ENCODE measurements around the gene PTPDC1.
A peak's percentile ranks its signal among the peaks of the same experiment; 100 is the strongest.
"Not testable (repeated sequence)": the region's sequence is repeated elsewhere in the genome, so short reads cannot be mapped to it uniquely, and the experiment has no call there.

The PTPDC1 gene

GRCh38 chr9:94094219-94095145 is 10.2 kb downstream of the PTPDC1 start:
- DNase-seq (ENCODE audit: low read depth, low spot score), result not testable (repeated sequence)

GRCh38 chr9:94096819-94097577 is 12.7 kb downstream of the PTPDC1 start:
- no peak for DNase-seq (ENCODE audit: low read depth, low spot score)

- DNase-seq (ENCODE audit: low read depth, low spot score), result no peak
Measured at GRCh38 chr9:94097788-94098414, 13.6 kb downstream of the PTPDC1 start.

GRCh38 chr9:94100152-94100879 is 16.1 kb downstream of the PTPDC1 start:
- DNase-seq (ENCODE audit: low read depth, low spot score), result no peak

- DNase-seq (ENCODE audit: low read depth, low spot score), result no peak
Measured at GRCh38 chr9:94101162-94101853, 17.0 kb downstream of the PTPDC1 start.

- DNase-seq (ENCODE audit: low read depth, low spot score), result no peak
Measured at GRCh38 chr9:94108584-94108983, 24.3 kb downstream of the PTPDC1 start.

GRCh38 chr9:94110821-94111252 is 26.6 kb downstream of the PTPDC1 start:
- no peak for DNase-seq (ENCODE audit: low read depth, low spot score)

GRCh38 chr9:94111446-94111845 is 27.2 kb downstream of the PTPDC1 start:
- DNase-seq (ENCODE audit: low read depth, low spot score), result no peak

GRCh38 chr9:94112716-94113465 is 28.6 kb downstream of the PTPDC1 start:
- DNase-seq (ENCODE audit: low read depth, low spot score), result no peak

GRCh38 chr9:94120088-94120487 is 35.8 kb downstream of the PTPDC1 start:
- not testable (repeated sequence) for DNase-seq (ENCODE audit: low read depth, low spot score)

GRCh38 chr9:94120854-94121376 is 36.7 kb downstream of the PTPDC1 start:
- DNase-seq (ENCODE audit: low read depth, low spot score), result no peak

GRCh38 chr9:94126844-94127243 is 42.6 kb downstream of the PTPDC1 start:
- DNase-seq (ENCODE audit: low read depth, low spot score), result no peak

- no peak for DNase-seq (ENCODE audit: low read depth, low spot score)
Measured at GRCh38 chr9:94127806-94128205, 43.5 kb downstream of the PTPDC1 start.

- DNase-seq (ENCODE audit: low read depth, low spot score), result no peak
Measured at GRCh38 chr9:94128580-94128979, 44.3 kb downstream of the PTPDC1 start.

- no peak for DNase-seq (ENCODE audit: low read depth, low spot score)
Measured at GRCh38 chr9:94134629-94135028, 50.4 kb downstream of the PTPDC1 start.

- DNase-seq (ENCODE audit: low read depth, low spot score), result peak; percentile 90
Measured at GRCh38 chr9:94135222-94135621, 51.0 kb downstream of the PTPDC1 start.

GRCh38 chr9:94139672-94140417 is 55.6 kb downstream of the PTPDC1 start:
- DNase-seq (ENCODE audit: low read depth, low spot score), result peak; percentile 91

GRCh38 chr9:94140418-94140780 is 56.1 kb downstream of the PTPDC1 start:
- no peak for DNase-seq (ENCODE audit: low read depth, low spot score)

All from brain pericyte (primary cell).